Activated naive CD8-positive, alpha-beta T cell treated with anti-CD3 and anti-CD28 coated beads for 36 hours (primary cell): ENCODE results near the gene WDR31. TPM values are rescaled to one million over a fixed set of nuclear protein-coding genes. Genes with fewer than 3 reads are reported as not detected.
A peak's percentile ranks its signal among the peaks of the same experiment; 100 is the strongest.

Experiments
- DNase-seq: peaks from one replicate; pipeline ENCODE4 v3.0.0; 2021
- H3K27ac Mint-ChIP-seq: one replicate; pipeline ENCODE4 v1.8.0; 2022; ENCODE audit warnings: mild to moderate bottlenecking, moderate library complexity, mixed read lengths
- H3K27me3 Mint-ChIP-seq: one replicate; pipeline ENCODE4 v1.8.0; 2022; ENCODE audit warnings: mild to moderate bottlenecking, mixed read lengths
- H3K36me3 Mint-ChIP-seq: one replicate; pipeline ENCODE4 v1.8.0; 2021; ENCODE audit warnings: mild to moderate bottlenecking, mixed read lengths
- H3K4me1 Mint-ChIP-seq: one replicate; pipeline ENCODE4 v1.8.0; 2021; ENCODE audit warnings: mixed read lengths
- H3K4me3 Mint-ChIP-seq: one replicate; pipeline ENCODE4 v1.8.0; 2022; ENCODE audit warnings: mild to moderate bottlenecking, moderate library complexity, mixed read lengths
- H3K9me3 Mint-ChIP-seq: one replicate; pipeline ENCODE4 v1.8.0; 2022; ENCODE audit warnings: mixed read lengths
- total RNA-seq, 2 experiments: library from RNA; stranded (reverse); gene quantifications; one replicate each; pipeline ENCODE4 v1.2.3, GENCODE V29; 2021

WDR31 gene
- total RNA-seq, 2 experiments from 2014 or later: 2.4 to 2.9 TPM

DNA sequence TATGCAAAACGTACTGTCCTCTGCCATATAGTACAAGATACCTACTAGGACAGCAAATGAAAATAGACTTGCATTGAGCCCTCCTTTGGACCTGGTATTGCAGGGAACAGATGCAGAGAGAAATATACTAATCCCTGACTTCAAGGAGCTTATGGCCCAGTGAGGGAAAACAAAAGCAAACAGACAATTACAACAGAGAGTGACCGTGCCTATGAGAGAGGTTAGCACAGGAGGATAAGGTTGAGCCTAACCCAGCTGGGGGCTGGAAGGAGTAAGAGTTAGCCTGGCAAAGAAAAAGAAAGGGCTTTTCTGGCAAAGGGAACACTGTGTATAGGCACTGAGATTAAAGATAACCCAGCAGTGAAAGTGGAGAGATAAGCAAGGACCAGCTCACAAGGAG, 70.2 kb downstream of the WDR31 start:
- Mint-ChIP-seq H3K9me3 (no peaks in the 10 kb centered on the region), H3K36me3 (peaks cover 11% of the 10 kb centered on the region), H3K4me1 (peaks cover 18% of the 10 kb centered on the region), H3K27me3 (no peaks in the 10 kb centered on the region), H3K27ac (peak overlapping the region; percentile 49), H3K4me3 (no peak overlapping the region)
- DNase-seq: no peak

- H3K4me3 Mint-ChIP-seq: no peak overlapping the region
- H3K27me3 Mint-ChIP-seq: no peaks in the 10 kb centered on the region
- no peaks in the 10 kb centered on the region for H3K9me3 Mint-ChIP-seq
- no peak for DNase-seq
- peaks cover 12% of the 10 kb centered on the region for H3K36me3 Mint-ChIP-seq
- peaks cover 18% of the 10 kb centered on the region for H3K4me1 Mint-ChIP-seq
- H3K27ac Mint-ChIP-seq: peak overlapping the region; percentile 49
These were observed 70.7 kb downstream of the WDR31 start for GRCh38 chr9:113269355-113269754.

DNA sequence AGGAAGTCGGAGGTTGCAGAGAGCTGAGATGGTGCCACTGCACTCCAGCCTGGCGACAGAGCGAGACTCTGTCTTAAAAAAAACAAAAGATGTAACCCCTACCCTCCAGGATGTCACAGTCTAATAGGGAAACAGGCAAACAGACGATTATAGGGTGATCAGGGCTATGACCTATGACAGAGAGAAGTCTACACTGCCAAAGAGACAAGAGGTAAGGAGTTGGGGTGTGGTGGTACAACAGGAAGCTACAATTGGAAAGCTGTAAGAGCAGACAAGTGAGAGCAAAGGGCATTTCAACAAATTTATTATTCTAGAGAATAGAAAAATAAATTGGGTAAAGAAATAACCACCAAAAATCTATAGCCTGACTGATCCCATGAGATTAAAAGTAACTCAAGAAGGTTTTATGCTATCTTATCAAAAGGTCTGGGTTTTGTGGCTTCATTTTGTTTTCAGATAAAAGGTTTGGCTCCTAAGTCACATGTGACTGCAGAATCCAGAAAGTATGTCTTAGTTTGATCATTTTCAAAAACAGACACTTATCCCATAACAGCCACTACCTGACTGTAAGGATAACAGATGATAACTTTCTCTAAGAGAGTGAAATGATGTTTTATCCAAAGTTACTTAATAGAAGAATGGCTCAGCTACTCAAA, 72.0 kb downstream of the WDR31 start:
- H3K27ac Mint-ChIP-seq: peak overlapping the region; percentile 18
- H3K9me3 Mint-ChIP-seq: no peaks in the 10 kb centered on the region
- H3K36me3 Mint-ChIP-seq: peaks cover 12% of the 10 kb centered on the region
- H3K4me3 Mint-ChIP-seq: no peak overlapping the region
- H3K27me3 Mint-ChIP-seq: no peaks in the 10 kb centered on the region
- no peak for DNase-seq
- peaks cover 12% of the 10 kb centered on the region for H3K4me1 Mint-ChIP-seq

DNA sequence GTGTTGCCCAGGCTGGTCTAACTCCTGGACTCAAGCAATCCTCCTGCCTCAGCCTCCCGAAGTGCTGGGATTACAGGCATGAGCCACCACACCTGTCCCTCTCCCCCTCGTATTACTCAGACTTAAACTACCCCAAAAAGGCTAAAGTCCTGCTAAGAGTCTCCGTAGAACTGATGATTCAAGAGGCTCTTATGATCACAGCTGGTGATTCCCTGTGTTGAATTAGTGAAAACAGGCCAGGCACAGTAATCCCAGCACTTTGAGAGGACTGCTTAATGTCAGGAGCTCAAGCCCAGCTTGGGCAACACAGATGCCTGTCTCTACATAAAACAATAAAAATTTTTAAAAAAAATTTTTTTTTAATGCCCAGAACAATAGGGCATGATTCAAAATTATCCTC, 73.9 kb downstream of the WDR31 start:
- H3K9me3 Mint-ChIP-seq: no peaks in the 10 kb centered on the region
- no peak overlapping the region for H3K4me3 Mint-ChIP-seq
- no peak for DNase-seq
- peaks cover 12% of the 10 kb centered on the region for H3K36me3 Mint-ChIP-seq
- H3K27ac Mint-ChIP-seq: no peak overlapping the region
- H3K27me3 Mint-ChIP-seq: no peaks in the 10 kb centered on the region
- peaks cover 12% of the 10 kb centered on the region for H3K4me1 Mint-ChIP-seq

Other genes starting within 250 kb of the WDR31 start
- 1 to 10 TPM; 3.2 to 3.4 TPM for gene SLC31A2, start 189.3 kb downstream of the WDR31 start, total RNA-seq
- 10 to 100 TPM; 28.4 to 28.5 TPM for gene FKBP15, start 119.0 kb downstream of the WDR31 start, total RNA-seq
- gene SLC31A1, start 118.7 kb downstream of the WDR31 start, total RNA-seq: 10 to 100 TPM; 16.7 to 16.8 TPM
- gene CDC26, start 64.7 kb downstream of the WDR31 start, total RNA-seq: 10 to 100 TPM; 35.1 to 41.8 TPM
- gene PRPF4, start 64.6 kb downstream of the WDR31 start, total RNA-seq: 10 to 100 TPM; 65.9 to 66.3 TPM
- not detected for gene RNF183, start 36.9 kb downstream of the WDR31 start, total RNA-seq
- 10 to 100 TPM; 11.7 to 12.2 TPM for gene BSPRY, start 9.3 kb upstream of the WDR31 start, total RNA-seq
- 10 to 100 TPM; 12.2 to 14.4 TPM for gene HDHD3, start 36.7 kb upstream of the WDR31 start, total RNA-seq
- 10 to 100 TPM; 12.9 to 14.9 TPM for gene ALAD, start 61.0 kb upstream of the WDR31 start, total RNA-seq
- gene POLE3, start 70.4 kb upstream of the WDR31 start, total RNA-seq: 10 to 100 TPM; 94.2 to 97.8 TPM
- 1 to 10 TPM in 1 of 2 experiments, under 1 TPM in 1; 0.99 to 1.0 TPM for gene C9orf43, start 70.5 kb upstream of the WDR31 start, total RNA-seq
- 10 to 100 TPM; 61.7 to 65.0 TPM for gene RGS3, start 123.5 kb upstream of the WDR31 start, total RNA-seq